K562 (cell line): ENCODE measurements around the gene ZNF521. TPM values are rescaled to one million over a fixed set of nuclear protein-coding genes. Genes with fewer than 3 reads are reported as not detected.

Experiments
- ATAC-seq: fragments of 200-7000 bp; cut with Tn5 transposase; 3 replicates; pipeline ENCODE4 v1.9.1; 2020; ENCODE audit warnings: moderate library complexity
- BruUV-seq: library from RNA; stranded (reverse); fragments of 400-500 nt; replicated peaks from 2 replicates; lab custom pipeline; 2021; lab: Mats Ljungman, UMichigan
- CTCF ChIA-PET: fragments of 300-600 bp; formaldehyde crosslinking; extraction: SDS; loops from one replicate; lab custom pipeline; 2021; ENCODE audit warnings: low intra/inter-chr PET ratio; lab: Yijun Ruan, JAX
- POLR2A ChIA-PET: fragments of 300-600, 350-650 bp; sonication (Branson Sonifier 250); formaldehyde crosslinking; extraction: SDS; loops from one replicate; lab custom pipeline; 2021; ENCODE audit warnings: antibody characterized with exemption, inconsistent platforms; lab: Yijun Ruan, JAX
- DNase-seq, 4 experiments: peaks; one replicate each; pipeline versions ENCODE4 v3.0.0 to v3.0.0-alpha.2; 2011 to 2018; ENCODE audit warnings: low spot score in 3 of 4, mixed read lengths in 3 of 4; ENCODE audit errors: extremely low read depth in 1 of 4
- FAIRE-seq: peaks from 2 replicates; lab custom pipeline; 2011; peaks lifted over from hg19 to GRCh38; lab: Jason Lieb, UNC
- H2AFZ ChIP-seq: 2 replicates; pipeline ENCODE4 v1.6.0; 2011; ENCODE audit warnings: low read depth, low read length, control low read depth, inconsistent platforms
- H3K27ac ChIP-seq: fragments of 200-600 bp; 3 replicates; pipeline ENCODE4 v1.8.0; 2011; ENCODE audit warnings: low read depth, mild to moderate bottlenecking, control low read depth, inconsistent platforms, low read length, moderate library complexity, mixed read lengths; ENCODE audit errors: extremely low read depth
- H3K27me3 ChIP-seq, 2 experiments: fragments of 300-600 bp in 1 of 2; 2 replicates in 1 of 2; 3 replicates in 1 of 2; pipeline versions ENCODE4 v1.6.0 to v1.8.0; 2011; ENCODE audit warnings: inconsistent platforms in 2 of 2, low read length in 2 of 2, mild to moderate bottlenecking in 1 of 2, mixed read lengths in 1 of 2, moderate library complexity in 1 of 2; ENCODE audit not compliant: control insufficient read depth in 2 of 2, insufficient read depth in 2 of 2
- H3K36me3 ChIP-seq: fragments of 300-600 bp; 3 replicates; pipeline ENCODE4 v1.8.0; 2011; ENCODE audit warnings: mild to moderate bottlenecking, low read length, inconsistent platforms; ENCODE audit not compliant: control insufficient read depth, insufficient read depth
- H3K4me1 ChIP-seq, 2 experiments: fragments of 200-600 bp in 1 of 2; replicated peaks in 1 of 2; 2 replicates in 1 of 2; 3 replicates in 1 of 2; pipeline versions ENCODE4 v1.5.1 to v1.8.0; 2011; ENCODE audit warnings: inconsistent platforms in 2 of 2, low read length in 2 of 2, mild to moderate bottlenecking in 1 of 2, mixed read lengths in 1 of 2, moderate library complexity in 1 of 2; ENCODE audit not compliant: control insufficient read depth in 2 of 2, insufficient read depth in 2 of 2
- H3K4me2 ChIP-seq: 2 replicates; pipeline ENCODE4 v1.6.1; 2011; ENCODE audit warnings: low read length, control low read depth, inconsistent platforms, mixed read lengths; ENCODE audit not compliant: insufficient read depth
- H3K4me3 ChIP-seq: fragments of 200-600 bp; sonication (generic), shearing (Covaris generic); 2 replicates; pipeline ENCODE4 v1.5.1; 2016; ENCODE audit warnings: control low read depth, inconsistent platforms
- H3K79me2 ChIP-seq: fragments of 200-600 bp; 3 replicates; pipeline ENCODE4 v1.8.0; 2011; ENCODE audit warnings: low read length, inconsistent platforms; ENCODE audit not compliant: control insufficient read depth, insufficient read depth
- H3K9ac ChIP-seq, 2 experiments: 2 replicates each; pipeline versions ENCODE4 v1.6.0 to v1.6.1; 2011; ENCODE audit warnings: low read depth in 2 of 2, low read length in 2 of 2, control low read depth in 1 of 2, inconsistent platforms in 1 of 2, mild to moderate bottlenecking in 1 of 2, mixed read lengths in 1 of 2; ENCODE audit not compliant: insufficient read depth in 1 of 2
- H3K9me1 ChIP-seq: one replicate; pipeline ENCODE4 v1.6.0; 2011; ENCODE audit warnings: inconsistent platforms, mild to moderate bottlenecking, low read length, moderate library complexity; ENCODE audit not compliant: control insufficient read depth, insufficient read depth
- H3K9me3 ChIP-seq: replicated peaks from 2 replicates; pipeline ENCODE4 v1.5.1; 2011; ENCODE audit warnings: low read depth, low read length, inconsistent platforms; ENCODE audit not compliant: control insufficient read depth, insufficient read depth
- H4K20me1 ChIP-seq: replicated peaks from 2 replicates; pipeline ENCODE4 v1.6.1; 2011; ENCODE audit warnings: low read length, inconsistent platforms, mixed read lengths; ENCODE audit not compliant: control insufficient read depth, insufficient read depth
- ETV1 ChIP-seq: fragments of 450-650 bp; conservative IDR thresholded peaks from 2 replicates; pipeline ENCODE4 v1.6.1; 2016; ENCODE audit warnings: missing genetic modification characterization, control low read depth, low read depth, missing compliant biosample characterization
- MYBL2 ChIP-seq, 2 experiments: fragments of 450-650 bp in 1 of 2; sonication (generic) in 1 of 2; formaldehyde crosslinking in 1 of 2; IDR thresholded peaks; 2 replicates each; pipeline versions ENCODE4 v1.6.1 to v1.8.1; 2017 to 2022; ENCODE audit warnings: borderline replicate concordance in 1 of 2, inconsistent platforms in 1 of 2, low read depth in 1 of 2, mild to moderate bottlenecking in 1 of 2, missing genetic modification reagents in 1 of 2, moderate library complexity in 1 of 2
- SRF ChIP-seq, 2 experiments: fragments of 250-450, 450-650 bp in 1 of 2; sonication (Bioruptor Pico) in 1 of 2; sonication (generic) in 1 of 2; formaldehyde crosslinking; IDR thresholded peaks; 2 replicates each; pipeline versions ENCODE4 v1.5.0 to v1.5.1; 2020 to 2022; ENCODE audit warnings: mild to moderate bottlenecking in 1 of 2, missing genetic modification reagents in 1 of 2
- XRCC3 ChIP-seq: fragments of 450-650 bp; IDR thresholded peaks from 2 replicates; pipeline ENCODE4 v1.6.1; 2017; ENCODE audit warnings: mild to moderate bottlenecking, moderate library complexity
- WGBS: fragments of 100-300 bp; shearing (Covaris generic); methylation state at CpG from one replicate; pipeline ENCODE4 v1.1.6; 2016; ENCODE audit warnings: low coverage, mixed read lengths; ENCODE audit not compliant: insufficient coverage; ENCODE audit errors: missing lambda C conversion rate; 5-methylcytosine and 5-hydroxymethylcytosine counted together
- in situ Hi-C: fragments of 300-500 bp; cut with MboI; formaldehyde crosslinking; loops from 4 replicates; pipeline ENCODE4 v1.15.0; 2018; ENCODE audit warnings: inconsistent platforms, mixed read lengths
- intact Hi-C: fragments of 100-400 bp; cut with micrococcal nuclease; formaldehyde crosslinking; loops from 2 replicates; pipeline ENCODE4 v1.14.2; 2022
- polyA plus RNA-seq, 8 experiments: library from polyadenylated mRNA; depleted of rRNA in 4 of 8; stranded (reverse) in 5 of 8; unstranded in 3 of 8; fragments of >200 nt; fragmentation: Nextera tagmentation in 2 of 8; fragmentation: Illumina TruSeq in 1 of 8; extraction: Ambion mirVana in 2 of 8; extraction: Trizol in 1 of 8; gene quantifications; 2 replicates each; pipeline versions ENCODE4 v1.2.1 to v1.2.3, GENCODE V29; 2011 to 2014; ENCODE audit warnings: inconsistent platforms in 1 of 8, missing spikeins in 1 of 8
- total RNA-seq, 7 experiments: library from RNA; depleted of rRNA in 6 of 7; stranded (reverse); fragments of >200 nt in 6 of 7; fragmentation: Illumina TruSeq in 2 of 7; extraction: Trizol in 2 of 7; gene quantifications; 2 replicates each; pipeline versions ENCODE4 v1.2.1 to v1.2.3, GENCODE V29; 2011 to 2021; ENCODE audit warnings: low replicate concordance in 1 of 7
- TF ChIP-seq, protein P1 (sequence below): fragments of 250-450 bp; sonication (Bioruptor Pico); IDR thresholded peaks from 2 replicates; pipeline ENCODE4 v1.9.0; 2021; ENCODE audit warnings: mild to moderate bottlenecking, inconsistent platforms
- TF ChIP-seq, protein P2 (sequence below): fragments of 450-650 bp; IDR thresholded peaks from 2 replicates; pipeline ENCODE4 v1.6.1; 2016; ENCODE audit warnings: low read depth, mild to moderate bottlenecking, moderate library complexity
- TF ChIP-seq, protein P3 (sequence below): fragments of 250-450 bp; sonication (Bioruptor Pico); IDR thresholded peaks from 2 replicates; pipeline ENCODE4 v1.5.0; 2021
- TF ChIP-seq, protein P4 (sequence below): fragments of 450-650 bp; conservative IDR thresholded peaks from 2 replicates; pipeline ENCODE4 v1.6.1; 2016; ENCODE audit warnings: missing genetic modification characterization, low read depth, mild to moderate bottlenecking, control low read depth, missing compliant biosample characterization
- TF ChIP-seq, protein P5 (sequence below): IDR thresholded peaks from 2 replicates; pipeline ENCODE4 v1.6.1; 2012; ENCODE audit warnings: low read depth, low read length, improper control_type of control experiment, borderline replicate concordance

The ZNF521 gene
- total and polyA plus RNA-seq, 9 of the 15 experiments (the other 6 are each of a cell fraction or from before 2014, with no cell fraction given), result 1.2 to 5.8 (median 1.6) TPM

DNA sequence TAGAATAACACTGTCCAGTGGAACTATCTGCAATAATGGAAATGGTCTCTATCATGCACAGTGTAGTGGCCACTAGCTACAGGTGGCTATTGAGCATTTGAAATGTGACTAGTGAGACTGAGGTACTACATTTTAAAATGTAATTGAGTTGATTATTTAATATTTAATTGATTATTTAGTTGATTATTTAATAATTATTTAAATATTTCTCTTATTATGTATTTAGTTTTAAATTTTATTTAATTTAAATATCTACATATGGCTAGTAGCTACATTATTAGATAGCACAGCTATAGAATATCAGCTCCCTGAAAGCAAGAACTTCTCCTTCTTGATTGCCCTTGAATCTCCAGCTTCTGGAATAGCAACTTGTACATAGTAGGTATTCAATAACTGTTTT, 12.8 kb upstream of the ZNF521 start (continued):
- no peak for TF ChIP-seq MYBL2 (IDR thresholded peaks at IDR 0.05; ENCODE audit: low read depth)
- no peak for TF ChIP-seq MYBL2 (CRISPR knock-in tag; IDR thresholded peaks at IDR 0.05; ENCODE audit: borderline replicate concordance)
- no peak for TF ChIP-seq ETV1 (tag)

DNA sequence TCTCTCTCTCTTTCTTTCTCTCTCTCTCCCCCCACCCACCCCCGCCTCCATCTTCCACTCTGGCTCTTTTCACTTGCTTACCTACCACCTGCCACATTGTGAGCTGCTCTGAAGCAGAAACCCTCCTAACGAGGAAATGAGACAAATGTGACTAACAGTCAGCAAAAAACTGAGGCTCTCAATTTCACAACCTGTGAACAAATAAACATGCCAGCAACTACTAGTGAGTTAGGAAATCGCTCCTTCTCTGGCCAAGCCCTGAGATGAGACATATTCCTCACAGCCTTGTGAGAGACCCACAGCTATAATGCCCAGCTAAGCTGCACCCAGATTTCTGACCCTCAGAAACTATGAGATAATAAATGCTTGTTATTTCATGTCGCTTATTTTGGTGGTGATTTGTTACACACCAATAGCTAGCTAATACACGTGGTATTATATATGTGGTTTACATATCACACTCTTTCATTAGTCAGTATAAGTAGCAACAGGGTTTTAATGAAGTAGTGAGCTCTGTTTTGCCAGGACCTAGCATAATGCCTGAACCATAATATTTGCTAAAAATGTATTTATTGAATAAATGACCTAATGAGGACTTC, 8.4 kb upstream of the ZNF521 start:
- H3K79me2 ChIP-seq, result no peaks in the 10 kb centered on the region
- intact Hi-C loops (no loop called here), in situ Hi-C loops (no loop called here)
- H3K9ac ChIP-seq, result no peak overlapping the region
- DNase-seq (no peak), ATAC-seq (no peak), FAIRE-seq (no peak)
- H2AFZ ChIP-seq, result no peak overlapping the region
- ChIA-PET POLR2A (interaction anchor here (0.6 kb wide), 2 partner anchors 187 to 292 kb away, joined by 3 read pairs; no protein-coding TSS in a partner anchor), CTCF (no interaction called here)
- no peak overlapping the region for H3K27ac ChIP-seq
- H4K20me1 ChIP-seq, result no peaks in the 10 kb centered on the region
- H3K36me3 ChIP-seq, result no peaks in the 10 kb centered on the region
- no peak overlapping the region for H3K4me2 ChIP-seq
- H3K4me3 ChIP-seq, result no peak overlapping the region
- no peaks in the 10 kb centered on the region for H3K4me1 ChIP-seq
- no peaks in the 10 kb centered on the region for H3K9me3 ChIP-seq
- WGBS, result 0% methylated on average over 5 of the region's 5 CpGs
- H3K9me1 ChIP-seq, result no peaks in the 10 kb centered on the region
- no TSS peak for BruUV-seq
- H3K27me3 ChIP-seq, result no peaks in the 10 kb centered on the region
- TF ChIP-seq, protein P1, sequence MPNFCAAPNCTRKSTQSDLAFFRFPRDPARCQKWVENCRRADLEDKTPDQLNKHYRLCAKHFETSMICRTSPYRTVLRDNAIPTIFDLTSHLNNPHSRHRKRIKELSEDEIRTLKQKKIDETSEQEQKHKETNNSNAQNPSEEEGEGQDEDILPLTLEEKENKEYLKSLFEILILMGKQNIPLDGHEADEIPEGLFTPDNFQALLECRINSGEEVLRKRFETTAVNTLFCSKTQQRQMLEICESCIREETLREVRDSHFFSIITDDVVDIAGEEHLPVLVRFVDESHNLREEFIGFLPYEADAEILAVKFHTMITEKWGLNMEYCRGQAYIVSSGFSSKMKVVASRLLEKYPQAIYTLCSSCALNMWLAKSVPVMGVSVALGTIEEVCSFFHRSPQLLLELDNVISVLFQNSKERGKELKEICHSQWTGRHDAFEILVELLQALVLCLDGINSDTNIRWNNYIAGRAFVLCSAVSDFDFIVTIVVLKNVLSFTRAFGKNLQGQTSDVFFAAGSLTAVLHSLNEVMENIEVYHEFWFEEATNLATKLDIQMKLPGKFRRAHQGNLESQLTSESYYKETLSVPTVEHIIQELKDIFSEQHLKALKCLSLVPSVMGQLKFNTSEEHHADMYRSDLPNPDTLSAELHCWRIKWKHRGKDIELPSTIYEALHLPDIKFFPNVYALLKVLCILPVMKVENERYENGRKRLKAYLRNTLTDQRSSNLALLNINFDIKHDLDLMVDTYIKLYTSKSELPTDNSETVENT (CRISPR knock-in tag), result no peak
- TF ChIP-seq, protein P2, sequence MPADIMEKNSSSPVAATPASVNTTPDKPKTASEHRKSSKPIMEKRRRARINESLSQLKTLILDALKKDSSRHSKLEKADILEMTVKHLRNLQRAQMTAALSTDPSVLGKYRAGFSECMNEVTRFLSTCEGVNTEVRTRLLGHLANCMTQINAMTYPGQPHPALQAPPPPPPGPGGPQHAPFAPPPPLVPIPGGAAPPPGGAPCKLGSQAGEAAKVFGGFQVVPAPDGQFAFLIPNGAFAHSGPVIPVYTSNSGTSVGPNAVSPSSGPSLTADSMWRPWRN, result no peak
- TF ChIP-seq XRCC3 (no peak), SRF (CRISPR knock-in tag; IDR thresholded peaks at IDR 0.05) (no peak)
- TF ChIP-seq, protein P3, sequence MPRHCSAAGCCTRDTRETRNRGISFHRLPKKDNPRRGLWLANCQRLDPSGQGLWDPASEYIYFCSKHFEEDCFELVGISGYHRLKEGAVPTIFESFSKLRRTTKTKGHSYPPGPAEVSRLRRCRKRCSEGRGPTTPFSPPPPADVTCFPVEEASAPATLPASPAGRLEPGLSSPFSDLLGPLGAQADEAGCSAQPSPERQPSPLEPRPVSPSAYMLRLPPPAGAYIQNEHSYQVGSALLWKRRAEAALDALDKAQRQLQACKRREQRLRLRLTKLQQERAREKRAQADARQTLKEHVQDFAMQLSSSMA (CRISPR knock-in tag), result no peak
- TF ChIP-seq, protein P4, sequence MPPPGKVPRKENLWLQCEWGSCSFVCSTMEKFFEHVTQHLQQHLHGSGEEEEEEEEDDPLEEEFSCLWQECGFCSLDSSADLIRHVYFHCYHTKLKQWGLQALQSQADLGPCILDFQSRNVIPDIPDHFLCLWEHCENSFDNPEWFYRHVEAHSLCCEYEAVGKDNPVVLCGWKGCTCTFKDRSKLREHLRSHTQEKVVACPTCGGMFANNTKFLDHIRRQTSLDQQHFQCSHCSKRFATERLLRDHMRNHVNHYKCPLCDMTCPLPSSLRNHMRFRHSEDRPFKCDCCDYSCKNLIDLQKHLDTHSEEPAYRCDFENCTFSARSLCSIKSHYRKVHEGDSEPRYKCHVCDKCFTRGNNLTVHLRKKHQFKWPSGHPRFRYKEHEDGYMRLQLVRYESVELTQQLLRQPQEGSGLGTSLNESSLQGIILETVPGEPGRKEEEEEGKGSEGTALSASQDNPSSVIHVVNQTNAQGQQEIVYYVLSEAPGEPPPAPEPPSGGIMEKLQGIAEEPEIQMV (tag), result no peak
- TF ChIP-seq, protein P5, sequence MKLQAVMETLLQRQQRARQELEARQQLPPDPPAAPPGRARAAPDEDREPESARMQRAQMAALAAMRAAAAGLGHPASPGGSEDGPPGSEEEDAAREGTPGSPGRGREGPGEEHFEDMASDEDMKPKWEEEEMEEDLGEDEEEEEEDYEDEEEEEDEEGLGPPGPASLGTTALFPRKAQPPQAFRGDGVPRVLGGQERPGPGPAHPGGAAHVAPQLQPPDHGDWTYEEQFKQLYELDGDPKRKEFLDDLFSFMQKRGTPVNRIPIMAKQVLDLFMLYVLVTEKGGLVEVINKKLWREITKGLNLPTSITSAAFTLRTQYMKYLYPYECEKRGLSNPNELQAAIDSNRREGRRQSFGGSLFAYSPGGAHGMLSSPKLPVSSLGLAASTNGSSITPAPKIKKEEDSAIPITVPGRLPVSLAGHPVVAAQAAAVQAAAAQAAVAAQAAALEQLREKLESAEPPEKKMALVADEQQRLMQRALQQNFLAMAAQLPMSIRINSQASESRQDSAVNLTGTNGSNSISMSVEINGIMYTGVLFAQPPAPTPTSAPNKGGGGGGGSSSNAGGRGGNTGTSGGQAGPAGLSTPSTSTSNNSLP, result no peak
